HUDEP-2 (cell line): ENCODE data around the gene CERS6.

ENCODE experiments used
- DNase-seq, 76 experiments: peaks; one replicate each; lab custom pipeline; 2025; ENCODE audit not compliant: unreplicated experiment in 76 of 76; lab: John Stamatoyannopoulos, UW

CERS6 gene

GRCh38 chr2:168717790-168718502 lies 261.9 kb downstream of the CERS6 start:
- DNase-seq, result no peak

GRCh38 chr2:168718622-168719021 lies 262.6 kb downstream of the CERS6 start:
- DNase-seq, result no peak

GRCh38 chr2:168719446-168719845 lies 263.4 kb downstream of the CERS6 start:
- no peak for DNase-seq

DNA sequence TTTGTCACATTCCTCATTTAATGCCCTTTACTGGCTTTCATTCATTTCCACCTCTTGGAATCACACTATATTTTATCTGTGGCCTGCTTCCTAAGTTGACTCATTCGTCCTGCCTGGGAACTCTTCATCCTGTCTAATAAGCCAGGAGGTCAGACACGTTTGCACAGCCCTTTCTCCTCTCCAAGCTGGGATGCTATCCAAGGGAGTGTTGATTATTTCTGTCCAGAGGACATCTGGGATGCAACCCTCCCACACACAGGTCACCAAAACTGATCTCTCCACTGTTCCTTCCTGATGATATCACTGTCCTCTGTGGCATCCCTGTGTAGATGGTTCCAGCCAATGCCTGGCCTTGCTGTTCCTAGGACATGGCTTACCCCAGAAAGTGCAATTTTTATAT lies 266.5 kb downstream of the CERS6 start:
- no peak for DNase-seq

DNA sequence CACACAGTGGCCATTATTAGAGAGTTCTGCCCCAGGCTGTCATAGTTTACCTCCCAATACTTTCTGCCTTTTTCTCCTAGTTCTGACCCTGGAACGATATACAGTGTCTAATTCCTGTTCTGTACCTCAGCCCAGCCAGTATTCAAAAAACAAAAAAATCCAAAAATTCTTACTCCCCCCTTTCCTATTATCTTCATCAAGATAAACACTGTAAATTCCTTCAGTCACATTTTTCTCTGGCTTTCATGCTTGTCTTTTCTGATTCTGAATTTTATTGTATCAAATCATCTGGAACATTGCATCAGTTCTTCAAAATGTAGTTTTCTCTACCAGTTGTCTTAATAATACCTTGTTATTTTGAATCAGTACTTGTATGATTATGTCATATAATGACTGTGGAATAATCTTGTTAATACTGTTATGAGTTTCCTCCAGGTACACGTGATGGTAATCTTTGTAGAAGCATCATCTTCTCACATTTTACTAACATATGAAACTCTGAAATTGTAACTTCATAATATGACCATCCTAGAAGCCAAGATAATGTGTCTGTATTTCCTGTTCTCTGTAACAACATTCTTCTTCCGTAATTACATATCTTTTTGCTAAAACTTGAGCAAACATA lies 267.3 kb downstream of the CERS6 start:
- DNase-seq, result no peak

DNA sequence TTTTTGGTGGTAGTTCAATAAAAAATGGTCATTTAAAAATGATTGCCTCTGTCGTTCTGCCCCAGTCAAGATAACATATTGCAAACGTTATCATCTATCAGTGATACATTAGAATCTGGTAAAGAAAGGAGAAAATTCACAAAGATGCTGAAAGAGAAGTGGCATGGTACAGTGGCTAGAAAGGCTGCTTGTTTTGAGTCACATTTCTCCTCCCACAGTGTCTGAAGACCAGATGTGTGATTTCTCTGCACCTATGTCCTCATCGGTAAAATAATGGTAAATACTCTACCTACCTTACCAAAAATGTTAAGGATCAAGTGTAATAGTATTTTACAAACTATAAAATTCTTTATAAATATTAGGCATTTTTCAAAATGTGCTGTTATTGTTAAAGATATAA lies 270.3 kb downstream of the CERS6 start:
- no peak for DNase-seq

- no peak for DNase-seq
These were observed 271.9 kb downstream of the CERS6 start for GRCh38 chr2:168727904-168728470.

- no peak for DNase-seq
These were observed 273.4 kb downstream of the CERS6 start for GRCh38 chr2:168729455-168729854.

DNA sequence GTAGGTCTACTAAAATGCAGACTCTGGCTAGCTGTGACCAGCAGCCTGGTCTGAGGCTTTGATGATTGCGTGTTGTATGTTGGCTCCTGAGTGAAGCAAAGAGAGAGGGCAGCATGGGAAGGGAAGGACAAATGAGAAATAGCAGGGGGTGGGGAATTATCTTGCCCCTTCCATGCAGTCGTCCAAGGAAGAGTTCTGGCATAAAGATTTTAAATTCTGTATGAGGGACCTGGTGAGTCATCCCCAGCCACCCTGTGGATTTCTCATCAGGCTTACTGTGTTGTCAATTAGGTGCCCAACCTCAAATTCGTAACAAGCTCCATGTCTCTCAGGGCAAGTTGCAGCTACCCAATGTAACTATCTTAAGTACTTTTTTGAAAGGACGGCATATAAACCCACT lies 274.3 kb downstream of the CERS6 start:
- no peak for DNase-seq

GRCh38 chr2:168731002-168731401 lies 274.9 kb downstream of the CERS6 start:
- no peak for DNase-seq

DNA sequence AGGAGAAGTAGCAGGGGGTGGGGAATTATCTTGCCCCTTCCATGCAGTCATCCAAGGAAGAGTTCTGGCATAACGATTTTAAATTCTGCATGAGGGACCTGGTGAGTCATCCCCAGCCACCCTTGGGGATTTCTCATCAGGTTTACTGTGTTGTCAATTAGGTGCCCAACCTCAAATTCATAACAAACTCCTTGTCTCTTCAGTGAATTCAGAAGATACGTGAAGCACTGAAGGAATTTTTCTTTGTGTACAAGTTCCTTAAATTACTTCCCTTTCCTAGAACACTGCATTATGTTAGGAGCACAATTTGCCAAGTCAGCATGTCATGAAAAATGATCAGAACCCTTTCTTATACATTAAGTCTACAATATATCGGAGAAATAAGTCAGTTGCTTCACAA lies 275.5 kb downstream of the CERS6 start:
- DNase-seq, result no peak

- no peak for DNase-seq
These were observed 276.0 kb downstream of the CERS6 start for GRCh38 chr2:168732100-168732499.

GRCh38 chr2:168732506-168732905 lies 276.4 kb downstream of the CERS6 start:
- DNase-seq, result no peak

DNA sequence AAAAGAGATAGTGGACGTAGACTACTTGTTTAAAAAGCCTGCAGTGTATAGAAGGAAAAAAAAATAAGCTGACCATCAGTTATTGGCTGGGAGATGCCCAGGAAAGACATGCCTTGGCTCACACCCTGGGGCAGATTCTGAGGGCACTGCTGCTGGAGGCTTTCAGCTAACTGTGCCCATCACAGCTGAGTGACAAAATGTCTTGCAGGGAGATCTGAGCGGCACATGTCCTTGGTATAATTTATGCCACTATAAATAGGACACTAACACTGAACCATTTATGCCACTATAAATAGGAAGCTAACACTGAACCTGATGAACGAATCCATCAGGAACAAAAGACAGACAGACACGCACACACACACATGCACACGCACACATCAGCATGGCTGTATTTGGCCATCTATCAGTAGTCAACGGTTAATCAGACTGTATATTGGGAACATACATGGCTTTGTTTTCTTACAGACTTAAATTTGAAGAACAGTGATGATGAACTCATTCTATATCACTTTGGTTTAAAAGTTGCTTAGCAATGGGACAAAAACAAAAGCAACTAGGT lies 278.2 kb downstream of the CERS6 start:
- DNase-seq, result no peak

GRCh38 chr2:168736649-168737445 lies 280.8 kb downstream of the CERS6 start:
- DNase-seq, result no peak

- no peak for DNase-seq
These were observed 282.0 kb downstream of the CERS6 start for GRCh38 chr2:168738062-168738461.

- no peak for DNase-seq
These were observed 284.3 kb downstream of the CERS6 start for GRCh38 chr2:168740360-168740759.

GRCh38 chr2:168740788-168741187 lies 284.7 kb downstream of the CERS6 start:
- no peak for DNase-seq

DNA sequence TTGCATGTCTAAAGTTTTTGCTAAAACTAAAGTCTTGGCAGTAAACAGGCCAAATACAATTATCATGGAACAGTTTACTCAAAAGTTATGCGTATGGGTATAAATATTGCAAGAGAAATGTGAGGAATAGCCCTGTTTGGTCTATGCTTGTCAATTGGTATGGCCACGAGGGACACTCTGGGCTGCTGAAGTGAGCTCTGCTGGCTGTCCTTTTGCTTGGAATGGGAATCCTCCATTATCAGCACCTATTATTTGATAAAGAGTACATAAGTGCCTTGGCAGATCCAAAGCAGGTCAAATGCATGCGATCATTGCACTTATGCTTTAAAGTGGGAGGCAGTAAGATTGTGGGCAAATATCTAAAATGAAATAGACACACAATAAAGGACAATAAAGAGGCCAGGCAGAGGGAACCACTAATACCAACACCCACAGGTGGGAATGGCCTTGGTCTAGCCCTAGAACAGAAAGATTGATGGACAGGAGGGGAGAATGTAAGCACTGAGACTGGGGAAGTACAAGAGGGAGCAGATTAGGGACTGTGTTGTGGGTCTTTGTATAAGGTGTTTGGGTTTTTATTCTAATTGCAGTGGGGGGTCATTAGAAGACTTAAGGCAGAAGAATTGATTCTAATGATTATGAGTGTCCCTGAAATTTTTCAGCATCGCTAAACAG lies 286.3 kb downstream of the CERS6 start:
- no peak for DNase-seq

GRCh38 chr2:168744844-168745243 lies 288.8 kb downstream of the CERS6 start:
- DNase-seq, result no peak

DNA sequence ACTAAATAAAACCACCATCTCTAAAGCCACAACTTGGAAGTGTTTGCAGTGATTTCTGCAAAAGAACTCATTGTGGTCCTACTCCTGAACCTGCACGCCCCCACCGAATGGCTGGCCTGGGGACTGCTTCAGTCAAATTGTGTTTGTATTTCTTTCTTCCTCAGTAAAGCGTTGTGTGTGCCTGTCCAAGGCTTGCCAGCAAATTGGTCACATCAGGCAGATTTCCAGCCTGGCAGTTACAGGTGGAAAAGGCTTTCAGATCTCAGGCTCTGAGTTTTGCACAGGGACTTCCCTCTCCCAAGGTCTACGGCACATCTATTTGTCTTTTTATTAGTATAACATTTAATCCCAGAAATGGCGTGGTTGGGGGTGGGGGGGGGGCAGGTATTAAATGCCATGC lies 292.4 kb downstream of the CERS6 start:
- DNase-seq, result no peak
